ENCODE data around the gene GRIK4.

GRIK4 gene

GRCh38 chr11:120645639-120646038 lies 134.1 kb downstream of the GRIK4 start:
- no peak for DNase-seq

- DNase-seq, result no peak
Observed at GRCh38 chr11:120646206-120646605, 134.7 kb downstream of the GRIK4 start.

DNA sequence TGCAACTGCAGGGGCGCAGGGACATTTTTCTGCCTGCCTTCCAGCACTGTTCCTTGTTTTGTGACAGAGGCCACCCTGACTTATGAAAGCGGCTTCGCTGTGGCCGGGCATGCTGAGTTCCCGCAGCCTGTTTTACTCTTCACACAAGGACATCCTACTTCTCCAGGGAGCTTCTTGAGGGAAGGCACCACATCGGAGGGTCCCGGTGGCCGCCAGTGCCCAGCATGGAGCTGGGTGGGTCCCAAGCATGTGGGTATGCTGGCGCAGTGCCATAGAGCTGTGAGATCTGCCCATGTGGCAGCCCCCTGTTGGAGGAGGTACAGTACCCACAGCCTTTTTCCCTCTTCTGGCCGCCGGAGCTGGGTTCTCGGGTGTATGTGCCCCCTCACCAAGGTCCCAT lies 136.1 kb downstream of the GRIK4 start:
- no peak for DNase-seq

DNA sequence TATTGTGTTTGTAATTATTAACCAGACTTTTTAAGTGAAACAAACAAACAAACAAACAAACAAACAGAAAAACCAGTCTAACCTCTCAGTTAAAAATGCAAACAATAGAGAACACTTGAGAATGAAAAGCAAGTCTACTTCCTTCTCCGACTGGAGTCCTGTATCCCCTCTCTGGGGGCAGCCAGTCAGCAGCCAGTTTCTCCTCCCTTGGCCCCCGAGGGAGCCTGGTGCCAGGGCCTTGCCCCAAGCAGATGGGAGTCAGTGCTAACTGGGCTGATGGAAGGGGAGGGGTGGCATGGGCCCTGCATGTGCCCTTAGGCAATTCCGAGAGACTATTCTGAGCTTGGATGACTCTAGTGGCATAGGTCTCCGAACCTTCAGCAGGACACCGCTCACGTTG lies 137.2 kb downstream of the GRIK4 start:
- no peak for DNase-seq

- DNase-seq, result no peak
Observed at GRCh38 chr11:120649316-120649715, 137.8 kb downstream of the GRIK4 start.

DNA sequence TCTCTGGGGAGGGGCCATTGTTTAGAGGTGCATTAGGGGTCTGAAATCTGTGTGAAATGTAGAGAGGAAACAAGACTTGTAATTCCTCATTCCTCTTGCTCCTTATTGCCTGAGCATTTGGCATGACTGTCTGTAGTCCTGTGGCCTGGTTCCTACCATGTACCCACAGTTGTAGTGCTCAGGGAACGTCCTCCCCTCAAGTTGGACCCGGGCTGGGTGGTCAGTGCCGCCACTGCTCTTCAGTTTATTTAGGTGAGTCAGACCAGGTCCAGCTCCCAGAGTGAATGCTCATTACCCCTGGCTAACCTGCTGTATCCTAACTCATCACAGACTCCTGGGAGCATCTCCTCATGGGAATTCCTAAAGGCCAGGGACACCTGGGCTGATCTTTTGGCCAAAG lies 139.8 kb downstream of the GRIK4 start:
- DNase-seq, result no peak

- DNase-seq, result no peak
Observed at GRCh38 chr11:120651836-120652235, 140.3 kb downstream of the GRIK4 start.

DNA sequence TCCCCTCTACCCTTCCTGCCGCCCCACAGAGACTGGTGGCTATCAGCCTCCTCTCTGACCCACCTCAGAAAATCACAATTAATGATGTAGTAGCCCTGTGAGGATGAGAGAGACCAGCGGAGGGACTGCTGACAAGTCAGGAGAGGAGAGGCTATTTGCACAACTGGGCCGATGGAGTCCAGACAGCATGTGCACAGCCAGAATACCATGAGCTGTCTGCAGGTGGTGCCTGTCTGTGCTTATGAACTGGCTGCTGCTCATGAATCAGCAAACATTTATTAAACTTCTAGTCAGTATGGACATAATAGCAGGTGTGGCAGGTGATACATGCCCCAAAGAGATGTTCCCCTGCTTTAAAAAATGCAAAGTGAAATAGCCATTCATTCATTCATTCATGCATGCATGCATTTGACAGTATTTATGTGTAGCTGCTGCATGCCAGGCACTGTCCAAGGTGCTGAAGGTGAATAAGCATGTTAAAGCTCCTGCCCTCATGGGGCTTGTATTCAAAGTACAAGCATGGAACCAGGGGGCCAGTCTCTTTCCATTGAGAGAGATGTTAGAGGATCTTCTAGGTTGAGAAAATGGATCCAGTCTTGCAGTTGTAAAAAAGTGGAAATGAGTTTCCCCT lies 141.3 kb downstream of the GRIK4 start:
- no peak for DNase-seq

GRCh38 chr11:120655589-120655988 lies 144.0 kb downstream of the GRIK4 start:
- no peak for DNase-seq

- DNase-seq, result no peak
Observed at GRCh38 chr11:120657306-120658070, 145.9 kb downstream of the GRIK4 start.

DNA sequence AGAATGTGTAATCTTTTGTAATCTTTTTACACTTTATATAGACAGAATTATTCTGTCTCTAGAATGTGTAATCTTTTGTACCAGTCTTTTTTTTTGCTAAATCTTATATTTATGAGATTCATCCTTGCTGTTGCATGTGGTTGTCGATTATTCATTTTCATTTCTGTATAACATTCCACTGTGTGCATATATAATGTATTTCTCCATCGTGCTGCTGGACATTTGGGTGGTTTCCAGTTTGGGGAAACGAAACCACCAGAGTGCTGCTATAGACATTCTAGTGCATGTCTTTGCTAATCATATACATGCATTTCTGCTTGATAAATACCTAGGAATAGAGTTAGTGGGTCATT lies 146.5 kb downstream of the GRIK4 start:
- no peak for DNase-seq

DNA sequence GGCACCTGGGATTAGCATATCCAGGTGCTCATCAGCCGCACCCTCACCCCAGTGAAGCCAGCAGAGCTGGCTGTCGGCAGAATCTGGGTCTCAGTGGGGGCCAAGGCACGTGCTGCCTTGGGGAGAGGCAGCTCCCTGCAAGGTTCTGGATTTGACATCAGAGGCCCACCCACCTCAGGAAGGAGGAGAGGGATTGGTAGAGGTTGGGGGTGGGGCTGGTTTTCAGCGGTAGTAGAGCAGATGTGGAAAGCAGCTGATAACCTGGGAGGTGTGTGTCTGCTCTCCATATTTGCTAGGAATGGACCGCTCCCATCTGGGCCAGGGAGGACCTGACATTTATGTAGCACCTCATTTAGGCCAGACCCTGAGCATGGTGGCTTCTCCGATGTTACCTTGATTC lies 147.5 kb downstream of the GRIK4 start:
- DNase-seq, result no peak

DNA sequence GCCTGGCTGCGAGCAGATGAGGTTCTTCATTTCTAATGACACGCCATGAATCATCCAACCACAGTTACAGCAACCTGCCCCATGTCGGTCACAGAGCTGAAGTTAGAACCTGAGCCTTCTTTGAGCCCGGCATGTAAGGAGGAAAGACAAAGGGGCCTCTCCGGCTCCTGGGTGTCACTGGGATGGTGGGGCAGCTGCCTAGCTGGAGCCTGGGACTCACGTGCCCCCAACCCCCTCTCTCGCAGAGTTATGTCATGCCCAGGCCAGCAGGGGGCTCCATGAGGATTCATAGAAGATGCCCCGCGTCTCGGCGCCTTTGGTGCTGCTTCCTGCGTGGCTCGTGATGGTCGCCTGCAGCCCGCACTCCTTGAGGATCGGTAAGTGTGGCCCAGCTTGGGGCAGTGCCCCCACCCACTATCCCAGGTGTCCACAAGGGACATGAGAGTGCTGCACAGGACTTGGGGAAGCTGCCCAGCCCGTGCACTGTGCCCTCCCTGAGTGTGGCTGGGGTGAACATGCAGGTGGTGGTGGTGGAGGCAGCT lies 148.5 kb downstream of the GRIK4 start:
- DNase-seq, result no peak

GRCh38 chr11:120662071-120662676 lies 150.6 kb downstream of the GRIK4 start:
- DNase-seq, result no peak

GRCh38 chr11:120663142-120663541 lies 151.6 kb downstream of the GRIK4 start:
- no peak for DNase-seq

DNA sequence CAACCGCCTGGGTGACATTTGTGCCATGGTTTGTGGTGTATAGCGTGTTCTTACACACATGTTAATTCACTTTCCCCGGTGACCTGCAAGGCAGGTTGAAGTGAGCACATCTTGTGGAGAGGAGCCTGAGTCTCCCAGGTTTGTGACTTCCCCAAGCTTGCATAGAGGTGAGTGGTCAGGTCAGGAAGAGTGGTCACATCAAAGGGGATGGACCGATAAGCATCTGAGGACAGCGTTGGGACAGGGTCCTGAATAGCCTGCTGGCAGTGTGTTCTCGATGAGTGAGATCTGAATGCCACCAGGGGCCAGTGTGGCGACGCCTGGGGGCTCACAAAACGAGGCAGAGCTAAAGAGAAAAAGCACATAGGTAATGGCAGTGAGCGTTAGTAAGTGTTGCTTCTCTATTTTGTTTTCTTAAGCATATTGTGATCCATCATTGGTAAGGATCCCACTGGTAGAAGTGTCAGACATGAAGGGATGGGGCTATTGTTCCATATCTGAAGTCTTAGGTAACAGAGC lies 154.6 kb downstream of the GRIK4 start:
- DNase-seq, result no peak

DNA sequence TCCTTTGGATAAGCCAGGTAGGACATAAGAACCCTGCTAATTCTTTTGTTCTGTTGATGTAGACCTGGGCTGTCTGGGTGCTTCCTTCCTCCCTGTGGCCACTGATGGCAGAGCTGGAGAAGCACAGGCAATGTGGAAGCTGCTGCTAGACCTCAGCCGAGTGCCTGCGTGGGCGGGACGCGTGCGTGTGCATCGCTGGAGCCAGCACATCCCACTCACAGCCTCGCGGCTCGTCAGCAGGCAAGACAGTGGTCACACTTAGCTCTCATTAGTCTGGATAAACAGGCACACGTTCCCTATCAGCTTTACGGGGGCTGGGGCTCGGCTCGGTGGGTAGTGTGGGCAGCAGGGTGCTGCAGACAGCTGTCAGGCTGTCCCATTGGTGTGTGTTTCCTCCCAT lies 155.7 kb downstream of the GRIK4 start:
- DNase-seq, result no peak

GRCh38 chr11:120667934-120668333 lies 156.4 kb downstream of the GRIK4 start:
- DNase-seq, result no peak

GRCh38 chr11:120668537-120668936 lies 157.0 kb downstream of the GRIK4 start:
- no peak for DNase-seq

- no peak for DNase-seq
Observed at GRCh38 chr11:120674542-120674941, 163.0 kb downstream of the GRIK4 start.

- no peak for DNase-seq
Observed at GRCh38 chr11:120675171-120675570, 163.6 kb downstream of the GRIK4 start.

DNA sequence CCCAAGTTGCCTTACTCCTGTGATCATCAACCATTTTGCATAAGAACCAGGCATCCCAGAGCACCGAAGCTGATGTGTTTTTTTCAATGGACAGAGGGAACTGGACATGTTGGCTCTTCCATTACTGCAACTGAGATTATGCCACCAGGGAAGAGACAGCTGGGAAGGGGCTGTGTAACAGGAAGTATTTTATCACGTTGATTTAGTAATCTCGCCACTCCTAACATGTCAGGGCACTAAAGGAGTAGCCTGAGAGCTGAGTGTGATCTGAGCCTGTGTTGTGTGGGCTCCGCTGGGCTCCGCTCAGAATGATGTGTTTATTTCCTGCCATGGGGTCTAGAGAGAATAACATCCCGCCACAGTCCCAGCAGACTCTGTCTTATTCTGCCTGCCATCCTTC lies 165.4 kb downstream of the GRIK4 start:
- DNase-seq, result no peak

GRCh38 chr11:120680322-120680721 lies 168.8 kb downstream of the GRIK4 start:
- no peak for DNase-seq

All from activated effector memory CD4-positive, alpha-beta T cell treated with Interleukin-2 at 50 U/mL for 16 hours (primary cell).